ENCODE results near the gene TGFBR3.

GRCh38 chr1:91929250-91929649 lies 43.3 kb upstream of the TGFBR3 start:
- TF ChIP-seq POLR2A (IDR thresholded peaks at IDR 0.05): no peak
- TF ChIP-seq, protein P1, sequence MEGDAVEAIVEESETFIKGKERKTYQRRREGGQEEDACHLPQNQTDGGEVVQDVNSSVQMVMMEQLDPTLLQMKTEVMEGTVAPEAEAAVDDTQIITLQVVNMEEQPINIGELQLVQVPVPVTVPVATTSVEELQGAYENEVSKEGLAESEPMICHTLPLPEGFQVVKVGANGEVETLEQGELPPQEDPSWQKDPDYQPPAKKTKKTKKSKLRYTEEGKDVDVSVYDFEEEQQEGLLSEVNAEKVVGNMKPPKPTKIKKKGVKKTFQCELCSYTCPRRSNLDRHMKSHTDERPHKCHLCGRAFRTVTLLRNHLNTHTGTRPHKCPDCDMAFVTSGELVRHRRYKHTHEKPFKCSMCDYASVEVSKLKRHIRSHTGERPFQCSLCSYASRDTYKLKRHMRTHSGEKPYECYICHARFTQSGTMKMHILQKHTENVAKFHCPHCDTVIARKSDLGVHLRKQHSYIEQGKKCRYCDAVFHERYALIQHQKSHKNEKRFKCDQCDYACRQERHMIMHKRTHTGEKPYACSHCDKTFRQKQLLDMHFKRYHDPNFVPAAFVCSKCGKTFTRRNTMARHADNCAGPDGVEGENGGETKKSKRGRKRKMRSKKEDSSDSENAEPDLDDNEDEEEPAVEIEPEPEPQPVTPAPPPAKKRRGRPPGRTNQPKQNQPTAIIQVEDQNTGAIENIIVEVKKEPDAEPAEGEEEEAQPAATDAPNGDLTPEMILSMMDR (IDR thresholded peaks at IDR 0.05): no peak
